Measurements from ENCODE around the gene DEDD.
"Not testable (repeated sequence)": the region's sequence is repeated elsewhere in the genome, so short reads cannot be mapped to it uniquely, and the experiment has no call there.

The DEDD gene

GRCh38 chr1:161121042-161121650 is 11.3 kb downstream of the DEDD start:
- no peak for DNase-seq

- no peak for DNase-seq
These were observed 13.2 kb downstream of the DEDD start for GRCh38 chr1:161119092-161119903.

- peak; percentile 89 for DNase-seq
These were observed 14.5 kb downstream of the DEDD start, which contains the start of the genes NIT1 and PFDN2 for GRCh38 chr1:161117759-161118581. TSS of gene NIT1 (plus strand) at chr1:161118105. CDS start at chr1:161118177, 72 bp downstream. TSS of gene PFDN2 (minus strand) at chr1:161118037. CDS start at chr1:161118026, 11 bp downstream.

- DNase-seq = not testable (repeated sequence)
These were observed 16.5 kb downstream of the DEDD start for GRCh38 chr1:161115961-161116360.

GRCh38 chr1:161115132-161115711 is 17.2 kb downstream of the DEDD start:
- no peak for DNase-seq

GRCh38 chr1:161114556-161114955 is 17.9 kb downstream of the DEDD start:
- no peak for DNase-seq

- DNase-seq = no peak
These were observed 18.6 kb downstream of the DEDD start for GRCh38 chr1:161113915-161114314.

GRCh38 chr1:161111527-161111926 is 20.9 kb downstream of the DEDD start:
- no peak for DNase-seq

- DNase-seq = no peak
These were observed 21.4 kb downstream of the DEDD start for GRCh38 chr1:161111117-161111516.

- no peak for DNase-seq
These were observed 26.0 kb downstream of the DEDD start for GRCh38 chr1:161106431-161106830.

- no peak for DNase-seq
These were observed 31.9 kb downstream of the DEDD start for GRCh38 chr1:161100556-161100955.

GRCh38 chr1:161099090-161099802 is 33.2 kb downstream of the DEDD start:
- peak; percentile 7 for DNase-seq

- peak; percentile 93 for DNase-seq
These were observed 34.0 kb downstream of the DEDD start, which contains the start of gene KLHDC9 for GRCh38 chr1:161098210-161099068. TSS of gene KLHDC9 (plus strand) at chr1:161098361. CDS start at chr1:161098536, 175 bp downstream.

GRCh38 chr1:161096530-161096929 is 35.9 kb downstream of the DEDD start:
- no peak for DNase-seq

GRCh38 chr1:161096015-161096414 is 36.5 kb downstream of the DEDD start:
- no peak for DNase-seq

GRCh38 chr1:161095230-161095629 is 37.2 kb downstream of the DEDD start:
- DNase-seq = no peak

GRCh38 chr1:161094481-161094880 is 38.0 kb downstream of the DEDD start:
- no peak for DNase-seq

GRCh38 chr1:161092621-161093028 is 39.8 kb downstream of the DEDD start:
- no peak for DNase-seq

GRCh38 chr1:161091796-161092507 is 40.5 kb downstream of the DEDD start:
- no peak for DNase-seq

GRCh38 chr1:161091093-161091492 is 41.4 kb downstream of the DEDD start:
- DNase-seq = no peak
